Testis (tissue), 3 donors: ENCODE measurements around the gene GNB1L. TPM values are rescaled to one million over a fixed set of nuclear protein-coding genes. Genes with fewer than 3 reads are reported as not detected.
A peak's percentile ranks its signal among the peaks of the same experiment; 100 is the strongest.

Source experiments
- DNase-seq: peaks from one replicate; pipeline ENCODE4 v3.0.0-alpha.2; 2019
- H3K27ac ChIP-seq, 2 donors: fragments of 200-600 bp; sonication (generic); one replicate each; pipeline ENCODE4 v1.5.1; 2019
- H3K27me3 ChIP-seq: fragments of 200-600 bp; sonication (generic); one replicate; pipeline ENCODE4 v1.5.1; 2019
- H3K36me3 ChIP-seq: fragments of 200-600 bp; sonication (generic); one replicate; pipeline ENCODE4 v1.5.1; 2017; ENCODE audit warnings: low read depth; ENCODE audit errors: missing control alignments
- H3K4me1 ChIP-seq: fragments of 200-600 bp; sonication (generic); one replicate; pipeline ENCODE4 v1.5.1; 2019
- H3K4me3 ChIP-seq, 2 donors: fragments of 200-600 bp; sonication (generic); one replicate each; pipeline ENCODE4 v1.5.1; 2017 to 2019
- H3K9me3 ChIP-seq: fragments of 200-600 bp; sonication (generic); one replicate; pipeline ENCODE4 v1.5.1; 2017
- CTCF ChIP-seq, 3 experiments: fragments of 450-650 bp in 2 of 3; fragments of 200-600 bp in 1 of 3; sonication (generic) in 1 of 3; IDR thresholded peaks; one replicate each; pipeline ENCODE4 v1.5.1; 2016 to 2019; ENCODE audit warnings: antibody characterized with exemption in 3 of 3, mild to moderate bottlenecking in 2 of 3, moderate library complexity in 1 of 3
- POLR2A ChIP-seq: fragments of 450-650 bp; IDR thresholded peaks from one replicate; pipeline ENCODE4 v1.6.1; 2017; ENCODE audit warnings: antibody characterized with exemption, mild to moderate bottlenecking, moderate library complexity
- WGBS, 2 donors: methylation state at CpG; one replicate each; pipeline ENCODE4 v1.1.5; 2018; 5-methylcytosine and 5-hydroxymethylcytosine counted together
- intact Hi-C: fragments of 100-400 bp; cut with DNase I; formaldehyde crosslinking; loops from one replicate; pipeline ENCODE4 v1.15.1; 2023; ENCODE audit warnings: low total_unique reads
- polyA plus RNA-seq: library from polyadenylated mRNA; stranded (reverse); fragments of 350-450 nt; fragmentation: Illumina TruSeq; extraction: RNeasy Lipid Tissue Mini Kit (QIAGEN cat#74804); gene quantifications from one replicate; pipeline ENCODE4 v1.2.3, GENCODE V29; 2014; ENCODE audit warnings: low read depth, low replicate concordance; ENCODE audit not compliant: insufficient read depth
- total RNA-seq, 2 donors: library from RNA; depleted of rRNA; stranded (reverse); fragments of >200 nt; gene quantifications; one replicate each; pipeline ENCODE4 v1.2.3, GENCODE V29; 2016

The GNB1L gene
- total and polyA plus RNA-seq, 3 donors from 2014 or later = 5.5 to 6.9 (median 6.0) TPM

DNA sequence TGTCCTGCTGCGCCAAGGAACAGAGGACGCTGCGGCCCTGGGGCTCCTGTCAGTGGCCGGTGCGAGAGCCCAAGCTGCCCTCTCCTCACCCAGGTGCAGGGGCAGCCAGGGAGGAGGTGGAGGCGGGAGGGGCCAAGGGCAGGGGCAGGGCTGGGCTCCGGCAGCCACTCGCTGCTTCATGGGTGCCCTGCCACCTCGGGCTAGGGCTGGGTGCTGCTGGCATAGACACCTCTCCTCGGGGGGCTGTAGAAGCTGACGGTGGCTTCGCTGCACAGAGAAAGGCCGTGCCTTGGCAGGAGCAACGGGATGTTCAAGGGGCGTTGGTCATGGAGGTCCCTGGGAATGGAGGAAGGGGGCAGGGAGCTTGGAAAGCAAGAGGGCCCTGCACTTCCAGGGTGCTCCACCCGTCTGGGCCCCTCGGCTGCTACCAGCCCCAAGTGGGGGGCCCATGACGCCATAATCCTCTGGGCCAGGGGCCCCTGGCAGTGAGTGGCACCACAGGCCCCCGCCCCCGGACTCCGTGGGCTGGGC is 95.7 kb downstream of the GNB1L start:
- no peak for TF ChIP-seq CTCF (IDR thresholded peaks at IDR 0.05)
- no peak for TF ChIP-seq POLR2A
- Histone ChIP-seq H3K27ac (no peak overlapping the region), H3K4me3 (no peak overlapping the region), H3K9me3 (no peaks in the 10 kb centered on the region), H3K4me1 (no peaks in the 10 kb centered on the region), H3K27me3 (no peaks in the 10 kb centered on the region), H3K36me3 (no peaks in the 10 kb centered on the region)
- intact Hi-C loops = no loop called here
- no peak for DNase-seq
- 7% methylated on average over 16 of the region's 21 CpGs; no CpG with 5 or more reads in 1 of the 2 donors for WGBS, 2 donors

GRCh38 chr22:19757985-19758895 is 96.4 kb downstream of the GNB1L start:
- H3K27ac ChIP-seq = no peak overlapping the region
- no peaks in the 10 kb centered on the region for H3K27me3 ChIP-seq
- no peak overlapping the region for H3K4me3 ChIP-seq
- intact Hi-C loops = no loop called here
- WGBS, 2 donors = 31 to 54% methylated on average over 21 to 41 of the region's 43 CpGs
- no peaks in the 10 kb centered on the region for H3K36me3 ChIP-seq
- H3K4me1 ChIP-seq = no peaks in the 10 kb centered on the region
- H3K9me3 ChIP-seq = no peaks in the 10 kb centered on the region
- TF ChIP-seq POLR2A (no peak), CTCF (IDR thresholded peaks at IDR 0.05) (no peak)
- no peak for DNase-seq

GRCh38 chr22:19757140-19757984 is 97.3 kb downstream of the GNB1L start:
- H3K4me1 ChIP-seq = no peaks in the 10 kb centered on the region
- H3K36me3 ChIP-seq = no peaks in the 10 kb centered on the region
- intact Hi-C loops = no loop called here
- H3K27me3 ChIP-seq = no peaks in the 10 kb centered on the region
- H3K27ac ChIP-seq = no peak overlapping the region
- no peaks in the 10 kb centered on the region for H3K9me3 ChIP-seq
- WGBS, 2 donors = 30 to 45% methylated on average over 2 to 16 of the region's 16 CpGs
- no peak for DNase-seq
- TF ChIP-seq POLR2A (no peak), CTCF (IDR thresholded peaks at IDR 0.05) (no peak)
- H3K4me3 ChIP-seq = no peak overlapping the region

GRCh38 chr22:19756288-19757128 is 98.2 kb downstream of the GNB1L start:
- TF ChIP-seq POLR2A = no peak
- TF ChIP-seq CTCF (IDR thresholded peaks at IDR 0.05) = peak in 1 of 3 experiments; percentile 27
- no peaks in the 10 kb centered on the region for H3K27me3 ChIP-seq
- H3K4me3 ChIP-seq = no peak overlapping the region
- intact Hi-C loops = no loop called here
- 5 to 6% methylated on average over 4 to 72 of the region's 76 CpGs for WGBS, 2 donors
- no peaks in the 10 kb centered on the region for H3K9me3 ChIP-seq
- no peaks in the 10 kb centered on the region for H3K36me3 ChIP-seq
- DNase-seq = peak; percentile 34
- no peaks in the 10 kb centered on the region for H3K4me1 ChIP-seq
- H3K27ac ChIP-seq = no peak overlapping the region
